Measurements from ENCODE around the gene AHCYL2.

AHCYL2 gene

DNA sequence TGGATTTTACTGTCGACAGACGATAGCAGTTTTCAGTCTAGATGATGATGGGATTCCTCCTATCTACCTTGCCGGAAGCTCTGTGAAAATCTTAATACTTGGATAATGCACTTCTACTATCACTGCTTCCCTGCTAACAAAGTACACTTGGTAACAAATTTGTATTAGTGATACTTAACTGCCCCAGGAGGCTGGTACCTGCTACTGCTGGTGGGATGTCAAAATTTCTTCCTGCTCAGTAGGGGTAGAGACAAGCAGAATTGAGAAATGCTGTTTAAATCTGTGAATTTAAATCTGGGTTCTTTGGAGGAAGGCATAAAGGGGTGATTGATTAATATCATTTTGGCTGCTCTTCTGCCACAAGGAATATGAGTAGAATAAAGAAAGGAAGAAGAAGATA lies 109.6 kb downstream of the AHCYL2 start:
- TF ChIP-seq, protein P1, sequence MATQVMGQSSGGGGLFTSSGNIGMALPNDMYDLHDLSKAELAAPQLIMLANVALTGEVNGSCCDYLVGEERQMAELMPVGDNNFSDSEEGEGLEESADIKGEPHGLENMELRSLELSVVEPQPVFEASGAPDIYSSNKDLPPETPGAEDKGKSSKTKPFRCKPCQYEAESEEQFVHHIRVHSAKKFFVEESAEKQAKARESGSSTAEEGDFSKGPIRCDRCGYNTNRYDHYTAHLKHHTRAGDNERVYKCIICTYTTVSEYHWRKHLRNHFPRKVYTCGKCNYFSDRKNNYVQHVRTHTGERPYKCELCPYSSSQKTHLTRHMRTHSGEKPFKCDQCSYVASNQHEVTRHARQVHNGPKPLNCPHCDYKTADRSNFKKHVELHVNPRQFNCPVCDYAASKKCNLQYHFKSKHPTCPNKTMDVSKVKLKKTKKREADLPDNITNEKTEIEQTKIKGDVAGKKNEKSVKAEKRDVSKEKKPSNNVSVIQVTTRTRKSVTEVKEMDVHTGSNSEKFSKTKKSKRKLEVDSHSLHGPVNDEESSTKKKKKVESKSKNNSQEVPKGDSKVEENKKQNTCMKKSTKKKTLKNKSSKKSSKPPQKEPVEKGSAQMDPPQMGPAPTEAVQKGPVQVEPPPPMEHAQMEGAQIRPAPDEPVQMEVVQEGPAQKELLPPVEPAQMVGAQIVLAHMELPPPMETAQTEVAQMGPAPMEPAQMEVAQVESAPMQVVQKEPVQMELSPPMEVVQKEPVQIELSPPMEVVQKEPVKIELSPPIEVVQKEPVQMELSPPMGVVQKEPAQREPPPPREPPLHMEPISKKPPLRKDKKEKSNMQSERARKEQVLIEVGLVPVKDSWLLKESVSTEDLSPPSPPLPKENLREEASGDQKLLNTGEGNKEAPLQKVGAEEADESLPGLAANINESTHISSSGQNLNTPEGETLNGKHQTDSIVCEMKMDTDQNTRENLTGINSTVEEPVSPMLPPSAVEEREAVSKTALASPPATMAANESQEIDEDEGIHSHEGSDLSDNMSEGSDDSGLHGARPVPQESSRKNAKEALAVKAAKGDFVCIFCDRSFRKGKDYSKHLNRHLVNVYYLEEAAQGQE (IDR thresholded peaks at IDR 0.05; ENCODE audit: insufficient replicate concordance, low read depth) = no peak
- TF ChIP-seq CTCF (IDR thresholded peaks at IDR 0.05; ENCODE audit: insufficient read depth, low read length) = no peak
- no peak for DNase-seq (ENCODE audit: low read depth in 1 of 2, low spot score in 1 of 2)
- no peak overlapping the region for H3K4me3 ChIP-seq (replicated peaks; ENCODE audit: insufficient read depth, low read length)
- H3K27me3 ChIP-seq (ENCODE audit: insufficient read depth, poor library complexity, severe bottlenecking) = no peaks in the 10 kb centered on the region
- H3K27ac ChIP-seq (replicated peaks) = no peak overlapping the region

- Histone ChIP-seq H3K27ac (replicated peaks) (no peak overlapping the region), H3K27me3 (ENCODE audit: insufficient read depth, poor library complexity, severe bottlenecking) (no peaks in the 10 kb centered on the region), H3K4me3 (replicated peaks; ENCODE audit: insufficient read depth, low read length) (no peak overlapping the region)
- TF ChIP-seq POLR2AphosphoS5 (IDR thresholded peaks at IDR 0.05; ENCODE audit: low read depth) (no peak), CTCF (IDR thresholded peaks at IDR 0.05; ENCODE audit: insufficient read depth, low read length) (no peak)
- DNase-seq (ENCODE audit: low read depth in 1 of 2, low spot score in 1 of 2) = no peak
Observed at GRCh38 chr7:129338450-129338849, 113.6 kb downstream of the AHCYL2 start.

- H3K27me3 ChIP-seq (ENCODE audit: insufficient read depth, poor library complexity, severe bottlenecking) = no peaks in the 10 kb centered on the region
- TF ChIP-seq GABPA (IDR thresholded peaks at IDR 0.05; ENCODE audit: low read depth) = no peak
- no peak for TF ChIP-seq SPI1 (IDR thresholded peaks at IDR 0.05; ENCODE audit: borderline replicate concordance, low read depth)
- no peak for TF ChIP-seq CTCF (IDR thresholded peaks at IDR 0.05; ENCODE audit: insufficient read depth, low read length)
- TF ChIP-seq POLR2AphosphoS5 (IDR thresholded peaks at IDR 0.05; ENCODE audit: low read depth) = no peak
- TF ChIP-seq, protein P1 (IDR thresholded peaks at IDR 0.05; ENCODE audit: insufficient replicate concordance, low read depth) = no peak
- H3K27ac ChIP-seq (replicated peaks) = no peak overlapping the region
- no peak overlapping the region for H3K4me3 ChIP-seq (replicated peaks; ENCODE audit: insufficient read depth, low read length)
- no peak for DNase-seq (ENCODE audit: low read depth in 1 of 2, low spot score in 1 of 2)
Observed at GRCh38 chr7:129341212-129341611, 116.4 kb downstream of the AHCYL2 start.
